HepG2 (cell line): ENCODE measurements around the gene ZNF223. TPM values are rescaled to one million over a fixed set of nuclear protein-coding genes. Genes with fewer than 3 reads are reported as not detected.

ENCODE experiments used
- polyA plus RNA-seq, 8 experiments: library from polyadenylated mRNA; depleted of rRNA in 3 of 8; stranded (reverse) in 7 of 8; unstranded in 1 of 8; fragments of >200 nt; fragmentation: Illumina TruSeq in 4 of 8; extraction: Trizol in 4 of 8; gene quantifications; 2 replicates each; pipeline versions ENCODE4 v1.2.1 to v1.2.3, GENCODE V29; 2011 to 2016; ENCODE audit warnings: low read depth in 4 of 8, missing spikeins in 1 of 8, mixed read lengths in 1 of 8; ENCODE audit not compliant: insufficient read depth in 1 of 8
- small RNA-seq, 3 experiments: library from RNA; depleted of rRNA; stranded (forward); fragments of <200 nt; gene quantifications; one replicate each; pipeline ENCODE3, GENCODE V24; 2012; ENCODE audit warnings: low read depth in 2 of 3, low replicate concordance in 1 of 3; ENCODE audit not compliant: insufficient read length in 3 of 3, insufficient read depth in 2 of 3
- total RNA-seq, 5 experiments: library from RNA; depleted of rRNA; stranded (reverse); fragments of >200 nt; fragmentation: Illumina TruSeq; extraction: Trizol; gene quantifications; 2 replicates each; pipeline ENCODE4 v1.2.3, GENCODE V29; 2016; ENCODE audit warnings: low read depth in 1 of 5

Gene ZNF223
- total and polyA plus RNA-seq, 2 of the 13 experiments (the other 11 are each of a cell fraction or from before 2014, with no cell fraction given), result 2.0 to 4.8 TPM

Small RNAs within 50 kb of the gene (small RNA-seq; reads per million reads assigned to genes)
- gene RNU6-902P, result 0 reads per million in 3 experiments

Other genes with a start within 250 kb of the ZNF223 start
- gene LYPD5, start 249.6 kb upstream of the ZNF223 start, total RNA-seq (2016; rRNA removed; fragmentation: Illumina TruSeq; extraction: Trizol), result not detected in 2 replicates
- not detected in 2 replicates for gene LYPD5, start 249.6 kb upstream of the ZNF223 start, polyA plus RNA-seq (2011; rRNA removed)
- 11.1 and 13.2 TPM in 2 replicates for gene ZNF283, start 224.7 kb upstream of the ZNF223 start, total RNA-seq (2016; rRNA removed; fragmentation: Illumina TruSeq; extraction: Trizol)
- gene ZNF283, start 224.7 kb upstream of the ZNF223 start, polyA plus RNA-seq (2011; rRNA removed), result 1.7 and 2.0 TPM in 2 replicates
- 1.2 and 2.6 TPM in 2 replicates for gene ZNF404, start 168.1 kb upstream of the ZNF223 start, total RNA-seq (2016; rRNA removed; fragmentation: Illumina TruSeq; extraction: Trizol)
- 0.61 and 1.0 TPM in 2 replicates for gene ZNF404, start 168.1 kb upstream of the ZNF223 start, polyA plus RNA-seq (2011; rRNA removed)
- gene ZNF45, start 116.8 kb upstream of the ZNF223 start, total RNA-seq (2016; rRNA removed; fragmentation: Illumina TruSeq; extraction: Trizol), result 11.3 and 13.0 TPM in 2 replicates
- gene ZNF45, start 116.8 kb upstream of the ZNF223 start, polyA plus RNA-seq (2011; rRNA removed), result 2.4 and 2.8 TPM in 2 replicates
- 3.4 and 4.5 TPM in 2 replicates for gene ZNF221, start 100.8 kb upstream of the ZNF223 start, total RNA-seq (2016; rRNA removed; fragmentation: Illumina TruSeq; extraction: Trizol)
- gene ZNF221, start 100.8 kb upstream of the ZNF223 start, polyA plus RNA-seq (2011; rRNA removed), result 0.40 and 0.48 TPM in 2 replicates
- 2.8 and 3.6 TPM in 2 replicates for gene ZNF155, start 67.8 kb upstream of the ZNF223 start, total RNA-seq (2016; rRNA removed; fragmentation: Illumina TruSeq; extraction: Trizol)
- 2.3 and 2.5 TPM in 2 replicates for gene ZNF155, start 67.8 kb upstream of the ZNF223 start, polyA plus RNA-seq (2011; rRNA removed)
- gene ZNF230, start 49.1 kb upstream of the ZNF223 start, total RNA-seq (2016; rRNA removed; fragmentation: Illumina TruSeq; extraction: Trizol), result 5.5 and 6.0 TPM in 2 replicates
- gene ZNF230, start 49.1 kb upstream of the ZNF223 start, polyA plus RNA-seq (2011; rRNA removed), result 2.4 TPM in 2 replicates
- 6.1 and 6.2 TPM in 2 replicates for gene ZNF222, start 26.7 kb upstream of the ZNF223 start, total RNA-seq (2016; rRNA removed; fragmentation: Illumina TruSeq; extraction: Trizol)
- 2.2 TPM in 2 replicates for gene ZNF222, start 26.7 kb upstream of the ZNF223 start, polyA plus RNA-seq (2011; rRNA removed)
- gene ZNF284, start 20.1 kb downstream of the ZNF223 start, total RNA-seq (2016; rRNA removed; fragmentation: Illumina TruSeq; extraction: Trizol), result 2.3 and 3.2 TPM in 2 replicates
- gene ZNF284, start 20.1 kb downstream of the ZNF223 start, polyA plus RNA-seq (2011; rRNA removed), result 1.2 and 1.7 TPM in 2 replicates
- 14.0 and 16.1 TPM in 2 replicates for gene ZNF224, start 42.3 kb downstream of the ZNF223 start, total RNA-seq (2016; rRNA removed; fragmentation: Illumina TruSeq; extraction: Trizol)
- 13.0 TPM in 2 replicates for gene ZNF224, start 42.3 kb downstream of the ZNF223 start, polyA plus RNA-seq (2011; rRNA removed)
- 3.3 and 4.6 TPM in 2 replicates for gene ZNF225, start 61.4 kb downstream of the ZNF223 start, total RNA-seq (2016; rRNA removed; fragmentation: Illumina TruSeq; extraction: Trizol)
- gene ZNF225, start 61.4 kb downstream of the ZNF223 start, polyA plus RNA-seq (2011; rRNA removed), result 0.87 and 1.1 TPM in 2 replicates
- 11.2 and 11.7 TPM in 2 replicates for gene ZNF234, start 89.5 kb downstream of the ZNF223 start, total RNA-seq (2016; rRNA removed; fragmentation: Illumina TruSeq; extraction: Trizol)
- 3.5 and 4.2 TPM in 2 replicates for gene ZNF234, start 89.5 kb downstream of the ZNF223 start, polyA plus RNA-seq (2011; rRNA removed)
- gene ZNF226, start 113.1 kb downstream of the ZNF223 start, total RNA-seq (2016; rRNA removed; fragmentation: Illumina TruSeq; extraction: Trizol), result 16.0 and 19.2 TPM in 2 replicates
- gene ZNF226, start 113.1 kb downstream of the ZNF223 start, polyA plus RNA-seq (2011; rRNA removed), result 8.3 and 12.1 TPM in 2 replicates
- gene ZNF227, start 160.5 kb downstream of the ZNF223 start, total RNA-seq (2016; rRNA removed; fragmentation: Illumina TruSeq; extraction: Trizol), result 16.8 and 23.2 TPM in 2 replicates
- gene ZNF227, start 160.5 kb downstream of the ZNF223 start, polyA plus RNA-seq (2011; rRNA removed), result 3.1 and 4.7 TPM in 2 replicates
- gene ZNF233, start 207.8 kb downstream of the ZNF223 start, total RNA-seq (2016; rRNA removed; fragmentation: Illumina TruSeq; extraction: Trizol), result 2.0 and 2.1 TPM in 2 replicates
- 0.49 and 0.93 TPM in 2 replicates for gene ZNF233, start 207.8 kb downstream of the ZNF223 start, polyA plus RNA-seq (2011; rRNA removed)